Activated T-cell treated with anti-CD3 and anti-CD28 coated beads, Interleukin-2, amount 50 U/mL, for 4 hours (primary cell): Measurements from ENCODE around the gene SLIT3. TPM values are rescaled to one million over a fixed set of nuclear protein-coding genes. Genes with fewer than 3 reads are reported as not detected.

ENCODE experiments used
- ATAC-seq, 2 donors: fragments of 200-7000 bp; cut with Tn5 transposase; one replicate each; pipeline ENCODE4 v1.10.0; 2021
- DNase-seq: peaks from one replicate; pipeline ENCODE4 v3.0.0-alpha.2; 2020
- H3K27me3 Mint-ChIP-seq: one replicate; pipeline ENCODE4 v1.8.0; 2021; ENCODE audit warnings: low read depth, mixed read lengths
- H3K36me3 Mint-ChIP-seq: one replicate; pipeline ENCODE4 v1.8.0; 2022; ENCODE audit warnings: mixed read lengths; ENCODE audit not compliant: insufficient read depth
- H3K4me1 Mint-ChIP-seq: one replicate; pipeline ENCODE4 v1.8.0; 2021; ENCODE audit warnings: low read depth, mixed read lengths
- H3K4me3 Mint-ChIP-seq: one replicate; pipeline ENCODE4 v1.8.0; 2021; ENCODE audit warnings: mild to moderate bottlenecking, moderate library complexity, mixed read lengths
- H3K9me3 Mint-ChIP-seq: one replicate; pipeline ENCODE4 v1.8.0; 2021; ENCODE audit warnings: mixed read lengths
- total RNA-seq, 3 donors: library from RNA; stranded (reverse); gene quantifications; one replicate each; pipeline ENCODE4 v1.2.1, GENCODE V29; 2021

SLIT3 gene
- total RNA-seq, 3 donors from 2014 or later = 0.03 to 0.16 (median 0.03) TPM

DNA sequence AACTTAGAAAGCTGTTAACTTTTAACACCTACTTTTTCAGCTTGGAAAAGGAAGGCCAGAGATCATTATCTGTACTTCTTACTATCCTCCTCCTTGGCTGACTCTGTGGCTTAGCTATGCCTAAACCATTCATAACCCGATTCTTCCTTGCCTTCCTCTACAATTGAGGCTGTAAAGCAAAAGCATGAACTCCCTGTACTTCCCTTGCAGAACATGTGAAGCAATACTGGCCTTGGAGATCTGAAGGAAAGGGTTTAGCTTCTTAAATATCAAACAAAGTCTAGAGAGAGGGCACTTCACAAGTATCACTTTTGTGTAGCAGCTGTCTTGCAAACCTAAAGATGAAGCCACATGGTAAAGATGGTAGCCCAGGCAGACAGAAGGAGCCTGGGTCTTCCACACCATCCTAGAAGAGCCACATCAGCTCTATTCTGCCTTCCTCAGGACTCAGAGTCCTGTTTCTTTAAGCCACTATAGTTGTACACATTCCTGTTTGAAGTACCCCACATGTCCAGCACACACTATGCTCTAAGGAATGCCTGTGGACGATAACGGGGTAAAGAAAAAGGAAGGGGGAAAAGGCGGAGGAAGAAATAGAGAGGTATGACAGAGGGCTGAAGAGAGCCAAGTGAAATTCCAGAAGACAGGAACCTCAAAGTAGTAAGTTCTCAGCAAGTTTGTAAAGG is 169.2 kb downstream of the SLIT3 start:
- no peaks in the 10 kb centered on the region for H3K9me3 Mint-ChIP-seq
- no peak for ATAC-seq
- no peaks in the 10 kb centered on the region for H3K27me3 Mint-ChIP-seq
- H3K4me3 Mint-ChIP-seq = no peak overlapping the region
- no peaks in the 10 kb centered on the region for H3K36me3 Mint-ChIP-seq
- DNase-seq = no peak
- no peaks in the 10 kb centered on the region for H3K4me1 Mint-ChIP-seq

DNA sequence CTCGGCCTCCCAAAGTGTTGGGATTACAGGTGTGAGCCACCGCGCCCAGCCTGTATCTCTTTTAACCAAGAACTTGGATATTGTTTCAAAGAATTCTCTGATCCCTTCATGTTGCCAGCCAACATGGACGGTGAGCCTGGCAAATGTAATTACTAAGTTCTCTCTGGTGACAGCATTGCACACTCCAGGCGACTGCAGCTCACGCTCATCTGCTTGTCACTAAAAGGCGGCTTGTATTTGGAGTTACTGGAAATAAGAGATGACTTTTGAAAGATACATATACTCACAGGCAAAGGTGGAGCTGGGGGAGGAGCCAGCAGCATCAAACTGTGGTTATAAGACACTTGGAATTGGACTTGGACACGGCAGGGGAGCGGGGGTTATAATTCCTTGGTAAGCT is 172.3 kb downstream of the SLIT3 start:
- no peaks in the 10 kb centered on the region for H3K9me3 Mint-ChIP-seq
- no peaks in the 10 kb centered on the region for H3K27me3 Mint-ChIP-seq
- ATAC-seq (no peak), DNase-seq (no peak)
- H3K36me3 Mint-ChIP-seq = no peaks in the 10 kb centered on the region
- no peaks in the 10 kb centered on the region for H3K4me1 Mint-ChIP-seq
- H3K4me3 Mint-ChIP-seq = no peak overlapping the region

DNA sequence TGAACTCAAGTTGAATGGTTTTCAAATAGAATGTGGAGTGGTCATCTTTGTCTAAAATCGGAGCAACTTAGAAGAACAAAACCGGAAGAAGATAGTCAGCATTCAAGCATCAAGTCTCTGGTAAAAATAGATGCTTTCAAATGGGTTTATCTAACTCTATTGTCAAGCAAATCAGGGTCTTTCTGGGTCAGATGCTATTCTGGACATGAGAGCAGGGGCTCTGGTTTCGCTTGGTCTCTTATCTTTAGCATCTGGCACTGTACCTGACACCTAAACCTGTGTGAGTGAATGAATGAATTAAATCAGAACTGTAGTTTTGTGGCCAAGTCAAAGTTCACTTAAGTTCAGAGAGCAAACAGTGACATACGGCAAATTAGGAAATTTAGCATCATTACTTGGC is 173.5 kb downstream of the SLIT3 start:
- H3K9me3 Mint-ChIP-seq = no peaks in the 10 kb centered on the region
- ATAC-seq (no peak), DNase-seq (no peak)
- no peaks in the 10 kb centered on the region for H3K27me3 Mint-ChIP-seq
- no peaks in the 10 kb centered on the region for H3K36me3 Mint-ChIP-seq
- no peaks in the 10 kb centered on the region for H3K4me1 Mint-ChIP-seq
- no peak overlapping the region for H3K4me3 Mint-ChIP-seq

DNA sequence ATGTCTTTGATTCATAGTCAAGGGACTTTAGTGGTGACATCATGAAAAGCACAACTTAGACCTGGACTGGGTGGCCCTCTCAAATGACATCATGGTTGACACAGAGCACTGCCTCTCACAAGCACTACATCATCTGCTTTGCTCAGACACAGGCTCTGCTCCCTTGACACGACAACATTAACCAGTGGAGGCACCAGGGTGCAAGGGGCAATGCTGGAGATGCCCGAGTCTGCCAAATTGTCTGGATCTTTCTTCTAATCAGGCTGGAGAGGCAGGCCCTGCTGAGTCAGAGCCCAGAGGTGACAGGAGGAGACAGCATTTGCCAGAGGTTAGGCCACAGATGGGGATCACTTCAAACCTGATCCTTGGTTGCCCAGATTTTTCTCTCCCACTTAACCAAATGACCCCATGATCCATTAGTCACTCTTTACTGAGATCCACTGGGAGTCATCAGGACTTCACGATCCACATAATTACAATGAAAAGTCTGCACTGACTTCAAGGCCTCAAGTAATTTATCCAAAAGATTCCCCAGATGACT is 174.4 kb downstream of the SLIT3 start:
- no peak for ATAC-seq
- peaks cover 2% of the 10 kb centered on the region for H3K27me3 Mint-ChIP-seq
- no peaks in the 10 kb centered on the region for H3K36me3 Mint-ChIP-seq

DNA sequence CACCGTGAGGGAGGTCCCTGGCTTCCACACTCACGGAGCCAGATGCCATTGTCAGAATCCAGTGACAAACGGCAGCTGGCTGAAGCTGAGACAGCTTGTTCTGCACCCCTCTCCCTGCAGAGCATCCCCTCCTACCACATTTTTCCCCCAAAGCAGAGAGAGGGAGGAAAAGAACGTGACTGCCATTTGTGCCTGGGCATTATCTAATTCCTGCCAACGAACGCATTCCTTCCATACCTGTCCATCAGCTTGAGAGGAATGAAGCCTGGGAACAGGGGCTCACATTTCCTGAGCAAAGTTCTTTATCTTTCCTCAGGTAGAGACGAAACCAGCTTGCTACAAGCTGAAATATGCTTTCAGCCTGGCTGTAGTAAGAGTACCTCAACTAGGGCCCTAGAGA is 175.4 kb downstream of the SLIT3 start:
- DNase-seq (no peak), ATAC-seq (no peak)
- peaks cover 2% of the 10 kb centered on the region for H3K27me3 Mint-ChIP-seq
- no peak overlapping the region for H3K4me3 Mint-ChIP-seq
- H3K36me3 Mint-ChIP-seq = no peaks in the 10 kb centered on the region
- no peaks in the 10 kb centered on the region for H3K4me1 Mint-ChIP-seq
- no peaks in the 10 kb centered on the region for H3K9me3 Mint-ChIP-seq

More for the DNA sequence above, 174.4 kb downstream of the SLIT3 start:
- no peak for DNase-seq
- no peaks in the 10 kb centered on the region for H3K9me3 Mint-ChIP-seq
- H3K4me1 Mint-ChIP-seq = no peaks in the 10 kb centered on the region
- H3K4me3 Mint-ChIP-seq = no peak overlapping the region

DNA sequence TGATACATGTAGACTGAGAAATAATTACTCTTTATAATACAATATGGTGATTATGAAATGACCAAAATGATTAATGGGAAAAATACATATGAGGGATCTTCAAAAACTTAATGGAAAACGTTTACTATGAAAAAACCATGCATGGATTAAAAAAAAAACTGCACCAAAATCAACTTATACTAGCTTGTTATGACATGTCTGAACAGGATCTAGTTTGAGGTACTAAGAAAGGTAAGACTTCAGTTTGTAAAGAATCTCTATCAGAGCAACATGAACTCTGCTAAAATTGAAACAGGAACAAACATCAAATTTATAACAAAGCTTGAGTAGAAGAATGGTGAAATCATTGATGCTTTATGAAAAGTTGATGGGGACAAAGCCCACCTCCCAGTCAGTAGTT is 178.0 kb downstream of the SLIT3 start:
- Mint-ChIP-seq H3K4me1 (no peaks in the 10 kb centered on the region), H3K4me3 (no peak overlapping the region)
- ATAC-seq = no peak

DNA sequence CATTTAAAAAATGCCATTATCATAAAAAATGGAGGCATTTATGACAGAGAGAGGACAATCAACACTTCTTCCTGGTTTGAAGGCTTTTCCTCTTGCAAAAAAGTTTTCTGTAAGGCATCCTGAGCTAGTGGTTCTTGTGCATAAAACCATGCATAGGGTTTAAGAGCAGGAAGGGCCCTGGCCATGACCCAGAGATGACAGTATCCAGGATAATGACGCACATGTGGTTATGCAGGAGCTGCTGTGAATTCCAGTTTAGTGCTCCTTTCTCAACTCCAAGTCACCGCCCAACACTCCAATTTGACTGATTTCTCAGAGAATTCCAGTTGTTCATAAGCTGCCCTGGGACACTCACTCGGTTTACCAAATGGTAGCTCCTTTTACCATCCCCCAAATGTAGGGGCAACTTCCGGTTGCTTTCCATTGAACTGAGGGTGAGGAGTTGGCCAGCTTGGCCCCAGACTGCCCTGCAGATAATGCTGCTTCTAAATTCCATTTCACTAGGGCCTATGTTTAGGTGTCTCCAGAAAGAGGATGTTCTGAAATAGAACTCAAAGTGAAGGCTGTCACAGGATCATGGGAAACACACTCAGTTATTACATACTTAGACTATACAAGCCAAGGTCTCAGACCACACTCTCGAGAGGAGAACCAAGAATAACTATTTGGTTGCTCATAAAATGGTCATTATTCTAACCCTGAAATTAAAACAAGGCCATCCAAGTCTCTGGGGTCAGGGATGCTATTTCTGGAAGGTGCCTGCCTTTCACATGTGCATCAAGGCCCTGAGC is 179.1 kb downstream of the SLIT3 start:
- Mint-ChIP-seq H3K36me3 (no peaks in the 10 kb centered on the region), H3K4me3 (no peak overlapping the region), H3K27me3 (peaks cover 2% of the 10 kb centered on the region), H3K9me3 (no peaks in the 10 kb centered on the region), H3K4me1 (no peaks in the 10 kb centered on the region)
- DNase-seq (no peak), ATAC-seq (no peak)

More for the DNA sequence above, 178.0 kb downstream of the SLIT3 start:
- no peaks in the 10 kb centered on the region for H3K9me3 Mint-ChIP-seq
- H3K27me3 Mint-ChIP-seq = peaks cover 2% of the 10 kb centered on the region
- no peaks in the 10 kb centered on the region for H3K36me3 Mint-ChIP-seq
- no peak for DNase-seq

DNA sequence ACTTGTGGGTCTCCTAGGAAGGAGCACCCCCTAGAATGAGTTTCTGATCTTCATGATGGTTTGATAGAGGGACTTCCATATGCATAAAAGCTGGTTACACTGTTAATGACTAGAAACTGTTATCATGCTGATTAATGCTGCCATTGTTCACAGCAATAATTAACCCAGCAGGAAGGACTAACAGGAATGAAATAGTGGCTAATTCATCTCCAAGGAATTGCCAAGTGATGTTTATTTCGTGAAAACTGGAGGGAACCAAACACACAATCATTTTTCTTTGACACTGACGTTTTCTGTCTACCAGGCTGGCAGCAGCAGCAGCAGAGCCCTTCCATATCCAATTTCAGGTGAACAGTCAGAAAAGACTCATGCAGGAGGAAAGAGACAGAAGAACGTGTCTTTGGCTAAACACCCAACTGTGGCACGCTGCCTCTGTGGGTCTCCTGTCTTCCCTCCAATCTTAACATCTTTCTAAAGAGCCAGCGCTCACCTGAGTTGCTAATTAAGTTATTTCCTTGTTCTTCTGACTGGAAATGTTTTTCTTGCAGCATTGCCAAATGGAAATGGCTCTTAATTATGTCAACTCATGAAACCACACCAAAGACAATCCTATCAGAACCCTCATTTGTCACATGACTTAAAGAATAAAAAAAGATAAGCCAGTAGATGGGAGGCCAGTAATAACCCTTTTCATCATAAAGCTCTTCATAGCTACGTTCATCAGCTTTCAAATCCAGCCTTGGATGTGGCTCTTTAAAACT is 181.5 kb downstream of the SLIT3 start:
- no peaks in the 10 kb centered on the region for H3K36me3 Mint-ChIP-seq
- ATAC-seq (no peak), DNase-seq (no peak)
- no peak overlapping the region for H3K4me3 Mint-ChIP-seq
- no peaks in the 10 kb centered on the region for H3K9me3 Mint-ChIP-seq
- H3K27me3 Mint-ChIP-seq = peaks cover 2% of the 10 kb centered on the region
- H3K4me1 Mint-ChIP-seq = no peaks in the 10 kb centered on the region

DNA sequence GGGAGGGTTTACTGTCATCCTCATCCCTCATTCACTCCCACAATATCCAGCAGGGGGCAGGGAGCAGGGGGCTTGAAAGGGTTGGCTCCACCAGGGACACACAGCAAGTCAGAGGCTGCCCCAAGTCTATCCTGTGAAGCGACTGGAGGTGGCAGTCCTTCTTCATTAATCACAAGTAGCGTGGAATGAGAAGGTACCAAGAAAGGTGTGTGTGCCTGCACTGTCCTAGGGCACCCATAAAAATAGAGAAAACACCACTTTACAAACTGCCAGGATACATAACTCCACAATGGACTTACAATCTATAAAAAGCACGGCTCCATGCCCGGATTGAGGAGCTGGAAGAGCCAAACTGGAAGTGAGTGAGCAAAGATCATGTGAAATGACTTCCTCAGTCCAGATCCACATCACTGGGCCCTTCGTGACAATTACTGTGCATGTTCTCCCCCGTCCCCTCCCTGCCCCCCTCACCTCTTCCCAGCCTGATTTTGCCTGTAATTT is 183.9 kb downstream of the SLIT3 start:
- Mint-ChIP-seq H3K4me1 (no peaks in the 10 kb centered on the region), H3K4me3 (no peak overlapping the region), H3K9me3 (no peaks in the 10 kb centered on the region), H3K36me3 (no peaks in the 10 kb centered on the region), H3K27me3 (peaks cover 3% of the 10 kb centered on the region)
- ATAC-seq (no peak), DNase-seq (no peak)

DNA sequence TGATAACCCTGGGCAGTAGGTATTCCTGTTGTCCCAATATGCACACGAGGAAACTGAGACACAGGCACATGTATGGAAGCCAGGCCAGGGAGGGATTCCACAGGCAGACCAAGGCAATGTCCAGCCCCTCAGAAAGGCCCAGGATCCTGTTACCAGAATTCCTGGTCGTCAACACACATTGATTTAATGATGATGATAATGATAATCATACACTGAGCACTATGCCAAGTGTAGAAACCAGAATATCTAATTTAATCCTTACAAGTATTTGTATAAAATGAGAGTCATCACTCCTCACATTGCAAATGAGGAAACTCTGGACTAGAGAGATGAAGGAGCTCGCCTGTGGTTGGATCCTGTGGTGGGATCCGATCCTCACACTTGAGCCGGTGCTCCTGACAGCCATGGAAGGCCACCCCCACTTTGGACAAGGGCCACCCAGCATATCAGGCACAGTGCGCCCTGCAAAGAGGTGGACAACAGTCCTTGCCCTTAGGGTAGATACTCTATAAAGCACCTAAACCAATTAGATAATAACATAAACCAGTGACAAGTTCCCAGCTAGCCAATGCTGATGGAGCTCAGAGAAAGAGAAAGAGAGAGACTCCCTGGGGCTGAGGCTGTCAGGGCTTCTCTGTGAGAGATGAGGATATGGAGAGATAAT is 185.3 kb downstream of the SLIT3 start:
- ATAC-seq (no peak), DNase-seq (no peak)
- peaks cover 2% of the 10 kb centered on the region for H3K27me3 Mint-ChIP-seq
- no peak overlapping the region for H3K4me3 Mint-ChIP-seq
- H3K9me3 Mint-ChIP-seq = no peaks in the 10 kb centered on the region
- no peaks in the 10 kb centered on the region for H3K36me3 Mint-ChIP-seq
- no peaks in the 10 kb centered on the region for H3K4me1 Mint-ChIP-seq

DNA sequence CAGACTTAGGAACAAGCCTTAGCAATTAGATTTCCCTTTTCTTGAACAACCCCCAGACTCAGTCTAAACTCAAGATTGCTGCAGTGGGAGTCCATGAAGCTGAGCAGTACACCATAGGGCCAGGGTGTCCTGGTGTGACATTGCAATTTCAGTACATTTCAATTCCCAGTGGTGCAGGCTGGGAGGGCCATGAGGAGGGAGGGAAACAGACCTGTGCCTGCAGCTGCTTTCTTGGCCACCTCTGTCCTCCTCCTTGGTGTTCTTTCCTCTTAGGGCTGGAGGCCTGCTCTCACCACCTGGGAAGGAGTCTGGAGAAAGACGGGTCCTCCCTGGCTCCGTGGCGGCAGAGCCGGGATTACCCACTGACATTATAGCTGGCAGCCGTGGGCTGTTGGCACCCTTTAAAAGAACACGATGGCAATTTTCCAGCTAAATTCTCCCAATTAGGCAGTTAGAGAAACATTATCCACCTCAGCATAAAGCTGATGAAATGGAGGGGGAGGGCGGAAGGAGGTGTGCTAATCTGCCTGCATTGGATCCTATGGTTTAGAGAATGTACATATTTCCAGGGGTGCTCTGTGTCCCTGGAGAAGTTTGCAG is 186.4 kb downstream of the SLIT3 start:
- Mint-ChIP-seq H3K4me3 (no peak overlapping the region), H3K36me3 (no peaks in the 10 kb centered on the region), H3K4me1 (no peaks in the 10 kb centered on the region), H3K27me3 (peaks cover 2% of the 10 kb centered on the region), H3K9me3 (no peaks in the 10 kb centered on the region)
- no peak for ATAC-seq
- DNase-seq = no peak

DNA sequence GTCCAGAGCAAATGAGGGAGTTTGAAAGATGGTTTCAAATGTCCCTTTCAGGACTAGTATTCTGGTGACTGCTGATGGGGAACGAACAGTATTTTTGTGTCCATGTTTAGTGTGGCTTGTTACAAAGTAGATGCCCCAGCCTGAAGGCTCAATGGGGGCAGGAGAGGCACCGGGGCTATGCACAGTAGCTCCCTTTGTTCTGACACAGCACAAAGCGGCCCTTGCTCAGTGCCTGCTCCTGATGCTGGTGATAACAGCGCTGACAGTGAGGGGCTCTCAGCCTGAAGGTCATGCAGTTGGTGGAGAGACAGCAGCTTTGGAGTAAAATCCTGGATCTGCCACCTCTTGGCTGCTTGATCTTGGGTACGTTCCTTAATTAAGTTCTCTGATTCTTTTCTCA is 188.9 kb downstream of the SLIT3 start:
- Mint-ChIP-seq H3K36me3 (no peaks in the 10 kb centered on the region), H3K27me3 (peaks cover 2% of the 10 kb centered on the region), H3K9me3 (no peaks in the 10 kb centered on the region), H3K4me1 (no peaks in the 10 kb centered on the region), H3K4me3 (no peak overlapping the region)
- DNase-seq (no peak), ATAC-seq (no peak)

DNA sequence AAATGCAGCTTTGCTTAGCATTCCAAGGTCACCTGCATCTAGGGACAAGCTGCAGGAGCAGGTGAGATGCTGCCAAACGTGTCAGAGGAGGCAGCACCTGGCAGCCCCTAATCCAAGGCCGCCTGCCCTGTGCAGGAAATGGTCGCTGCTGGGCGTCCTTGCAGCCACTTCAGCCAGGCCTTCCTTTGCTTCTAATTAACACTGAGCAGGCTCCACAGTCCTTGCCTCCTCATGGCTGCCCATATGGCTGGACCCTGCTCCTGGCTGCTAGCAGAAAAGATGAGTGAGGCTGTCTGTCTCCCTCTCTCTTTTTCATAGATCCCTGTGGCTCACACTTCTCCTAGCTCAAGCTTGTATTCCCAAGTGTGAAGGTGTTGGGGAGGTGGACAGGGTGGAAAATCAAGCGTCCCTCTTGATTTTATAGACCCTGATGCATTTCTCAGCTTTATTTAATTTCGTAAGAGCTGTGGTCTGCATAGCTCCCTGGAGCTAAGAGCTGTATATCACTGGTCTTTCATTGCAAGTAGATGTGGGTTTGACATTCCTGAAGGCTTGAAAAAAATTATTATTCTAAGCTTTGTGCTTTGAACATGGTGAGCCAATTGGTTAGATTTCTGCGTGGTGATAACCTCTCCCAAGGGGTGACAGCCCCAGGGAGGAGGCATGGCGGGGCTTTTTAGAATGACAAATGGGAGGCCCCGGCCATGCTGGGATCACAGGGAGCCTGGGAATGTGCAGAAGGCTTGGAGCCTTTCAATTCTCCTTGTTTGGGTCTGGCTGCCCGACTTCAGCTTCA is 193.8 kb downstream of the SLIT3 start:
- H3K4me3 Mint-ChIP-seq = no peak overlapping the region
- no peaks in the 10 kb centered on the region for H3K4me1 Mint-ChIP-seq
- ATAC-seq (no peak), DNase-seq (no peak)
- H3K36me3 Mint-ChIP-seq = no peaks in the 10 kb centered on the region
- H3K9me3 Mint-ChIP-seq = no peaks in the 10 kb centered on the region
- H3K27me3 Mint-ChIP-seq = no peaks in the 10 kb centered on the region
